ENCODE results near the gene MAP2K6. TPM values are rescaled to one million over a fixed set of nuclear protein-coding genes. Genes with fewer than 3 reads are reported as not detected.
A peak's percentile ranks its signal among the peaks of the same experiment; 100 is the strongest.

MAP2K6 gene
- total RNA-seq, 2 donors from 2014 or later, result 59.0 to 83.3 TPM

GRCh38 chr17:69433093-69433492 lies 18.6 kb downstream of the MAP2K6 start:
- intact Hi-C loops (cut with DNase I), result no loop called here

GRCh38 chr17:69434164-69434579 lies 19.7 kb downstream of the MAP2K6 start:
- H3K4me3 ChIP-seq, result no peak overlapping the region
- peak overlapping the region; percentile 23 for H3K27ac ChIP-seq
- no peaks in the 10 kb centered on the region for H3K27me3 ChIP-seq
- DNase-seq, result no peak
- H3K36me3 ChIP-seq, result no peaks in the 10 kb centered on the region
- no peaks in the 10 kb centered on the region for H3K9me3 ChIP-seq
- no peak for TF ChIP-seq CTCF (IDR thresholded peaks at IDR 0.05)
- no peak overlapping the region for H3K9ac ChIP-seq (ENCODE audit: low read depth in 2 of 2, low read length in 2 of 2)
- intact Hi-C loops (cut with DNase I), result no loop called here
- no peaks in the 10 kb centered on the region for H3K4me1 ChIP-seq

More at GRCh38 chr17:69433093-69433492, 18.6 kb downstream of the MAP2K6 start:
- no peaks in the 10 kb centered on the region for H3K27me3 ChIP-seq
- H3K4me1 ChIP-seq, result no peaks in the 10 kb centered on the region
- no peak for TF ChIP-seq CTCF (IDR thresholded peaks at IDR 0.05)
- no peak overlapping the region for H3K4me3 ChIP-seq
- no peak overlapping the region for H3K9ac ChIP-seq (ENCODE audit: low read depth in 2 of 2, low read length in 2 of 2)
- no peaks in the 10 kb centered on the region for H3K36me3 ChIP-seq
- H3K9me3 ChIP-seq, result no peaks in the 10 kb centered on the region
- peak overlapping the region; percentile 23 for H3K27ac ChIP-seq
- DNase-seq, result no peak

GRCh38 chr17:69435971-69436696 lies 21.6 kb downstream of the MAP2K6 start:
- TF ChIP-seq CTCF (IDR thresholded peaks at IDR 0.05), result no peak
- Histone ChIP-seq H3K27me3 (no peaks in the 10 kb centered on the region), H3K4me1 (no peaks in the 10 kb centered on the region), H3K9ac (ENCODE audit: low read depth in 2 of 2, low read length in 2 of 2) (no peak overlapping the region), H3K9me3 (no peaks in the 10 kb centered on the region), H3K36me3 (no peaks in the 10 kb centered on the region), H3K4me3 (no peak overlapping the region), H3K27ac (no peak overlapping the region)
- intact Hi-C loops (cut with DNase I), result no loop called here
- no peak for DNase-seq

GRCh38 chr17:69437475-69437874 lies 23.0 kb downstream of the MAP2K6 start:
- intact Hi-C loops (cut with DNase I), result no loop called here
- Histone ChIP-seq H3K9ac (ENCODE audit: low read depth in 2 of 2, low read length in 2 of 2) (no peak overlapping the region), H3K9me3 (no peaks in the 10 kb centered on the region), H3K4me1 (peaks cover 4% of the 10 kb centered on the region), H3K4me3 (no peak overlapping the region), H3K27ac (no peak overlapping the region), H3K27me3 (no peaks in the 10 kb centered on the region), H3K36me3 (no peaks in the 10 kb centered on the region)
- no peak for TF ChIP-seq CTCF (IDR thresholded peaks at IDR 0.05)
- DNase-seq, result no peak

GRCh38 chr17:69438776-69439175 lies 24.3 kb downstream of the MAP2K6 start:
- DNase-seq, result no peak
- Histone ChIP-seq H3K27me3 (no peaks in the 10 kb centered on the region), H3K36me3 (no peaks in the 10 kb centered on the region), H3K9me3 (no peaks in the 10 kb centered on the region), H3K9ac (ENCODE audit: low read depth in 2 of 2, low read length in 2 of 2) (no peak overlapping the region), H3K4me3 (no peak overlapping the region), H3K27ac (no peak overlapping the region), H3K4me1 (peaks cover 12% of the 10 kb centered on the region)
- intact Hi-C loops (cut with DNase I), result no loop called here
- no peak for TF ChIP-seq CTCF (IDR thresholded peaks at IDR 0.05)

Data from colonic mucosa (tissue), 4 donors.